Suprapubic skin (tissue), 4 donors: ENCODE results near the gene WDR33. TPM values are rescaled to one million over a fixed set of nuclear protein-coding genes. Genes with fewer than 3 reads are reported as not detected.
"Not testable (repeated sequence)": the region's sequence is repeated elsewhere in the genome, so short reads cannot be mapped to it uniquely, and the experiment has no call there.

Experiments used
- DNase-seq, 2 donors: peaks; one replicate each; pipeline ENCODE4 v3.0.0-alpha.2; 2019; ENCODE audit warnings: low spot score in 2 of 2
- H3K27ac ChIP-seq: fragments of 200-600 bp; sonication (generic); one replicate; pipeline ENCODE4 v1.5.1; 2019
- H3K27me3 ChIP-seq: fragments of 200-600 bp; sonication (generic); one replicate; pipeline ENCODE4 v1.5.1; 2019
- H3K36me3 ChIP-seq: fragments of 200-600 bp; sonication (generic); one replicate; pipeline ENCODE4 v1.5.1; 2019
- H3K4me1 ChIP-seq: fragments of 200-600 bp; sonication (generic); one replicate; pipeline ENCODE4 v1.5.1; 2019
- H3K4me3 ChIP-seq: fragments of 200-600 bp; sonication (generic); one replicate; pipeline ENCODE4 v1.5.1; 2019; ENCODE audit warnings: mild to moderate bottlenecking
- H3K9me3 ChIP-seq: fragments of 200-600 bp; sonication (generic); one replicate; pipeline ENCODE4 v1.5.1; 2019
- CTCF ChIP-seq, 2 donors: fragments of 200-600 bp in 1 of 2; fragments of 450-650 bp in 1 of 2; sonication (generic) in 1 of 2; IDR thresholded peaks; one replicate each; pipeline ENCODE4 v1.5.1; 2016 to 2019; ENCODE audit warnings: antibody characterized with exemption in 2 of 2, mild to moderate bottlenecking in 1 of 2, moderate library complexity in 1 of 2
- EP300 ChIP-seq: sonication (generic); formaldehyde crosslinking; IDR thresholded peaks from one replicate; pipeline ENCODE4 v1.6.1; 2017; ENCODE audit warnings: antibody characterized with exemption
- POLR2A ChIP-seq, 2 donors: fragments of 450-650 bp; IDR thresholded peaks; one replicate each; pipeline ENCODE4 v1.6.1; 2017; ENCODE audit warnings: antibody characterized with exemption in 2 of 2, mild to moderate bottlenecking in 2 of 2, moderate library complexity in 2 of 2
- POLR2AphosphoS5 ChIP-seq, 3 donors: sonication (generic); formaldehyde crosslinking; IDR thresholded peaks; one replicate each; pipeline ENCODE4 v1.6.1; 2017; ENCODE audit warnings: antibody characterized with exemption in 3 of 3
- WGBS: methylation state at CpG from one replicate; pipeline ENCODE4 v1.1.5; 2018; 5-methylcytosine and 5-hydroxymethylcytosine counted together
- total RNA-seq, 4 donors: library from RNA; depleted of rRNA; stranded (reverse); fragments of >200 nt; gene quantifications; one replicate each; pipeline ENCODE4 v1.1.0, GENCODE V29; 2016

WDR33 gene
- total RNA-seq, 4 donors from 2014 or later: 31.9 to 85.8 (median 44.1) TPM

GRCh38 chr2:127796389-127796788, 14.6 kb downstream of the WDR33 start:
- Histone ChIP-seq H3K27me3 (no peaks in the 10 kb centered on the region), H3K4me1 (peaks cover 4% of the 10 kb centered on the region), H3K9me3 (no peaks in the 10 kb centered on the region), H3K36me3 (peaks cover 5% of the 10 kb centered on the region), H3K27ac (no peak overlapping the region), H3K4me3 (no peak overlapping the region)
- no peak for TF ChIP-seq EP300
- WGBS: 85% methylated on average over 2 of the region's 2 CpGs
- DNase-seq: no peak

- not testable (repeated sequence) for H3K4me1 ChIP-seq, H3K9me3 ChIP-seq, H3K4me3 ChIP-seq, H3K27me3 ChIP-seq, DNase-seq, H3K27ac ChIP-seq, H3K36me3 ChIP-seq
- WGBS: 97% methylated on average over 6 of the region's 6 CpGs
These were observed 16.1 kb downstream of the WDR33 start for GRCh38 chr2:127794901-127795300.

GRCh38 chr2:127792805-127793204, 18.2 kb downstream of the WDR33 start:
- Histone ChIP-seq H3K27me3 (no peaks in the 10 kb centered on the region), H3K36me3 (no peaks in the 10 kb centered on the region), H3K27ac (no peak overlapping the region), H3K9me3 (no peaks in the 10 kb centered on the region), H3K4me1 (no peaks in the 10 kb centered on the region), H3K4me3 (no peak overlapping the region)
- TF ChIP-seq CTCF (IDR thresholded peaks at IDR 0.05): no peak
- TF ChIP-seq POLR2AphosphoS5 (IDR thresholded peaks at IDR 0.05): no peak
- no peak for TF ChIP-seq POLR2A (IDR thresholded peaks at IDR 0.05)
- no peak for TF ChIP-seq EP300
- no peak for DNase-seq
- WGBS: 86% methylated on average over 4 of the region's 4 CpGs

- Histone ChIP-seq H3K36me3 (no peaks in the 10 kb centered on the region), H3K4me3 (no peak overlapping the region), H3K4me1 (no peaks in the 10 kb centered on the region), H3K27ac (no peak overlapping the region), H3K9me3 (no peaks in the 10 kb centered on the region), H3K27me3 (no peaks in the 10 kb centered on the region)
- WGBS: 89% methylated on average over 8 of the region's 8 CpGs
- no peak for DNase-seq
- TF ChIP-seq POLR2A (IDR thresholded peaks at IDR 0.05) (no peak), EP300 (no peak), CTCF (IDR thresholded peaks at IDR 0.05) (no peak)
These were observed 20.1 kb downstream of the WDR33 start for GRCh38 chr2:127790694-127791529.

GRCh38 chr2:127786048-127786809, 24.7 kb downstream of the WDR33 start:
- no peak for DNase-seq
- TF ChIP-seq CTCF (IDR thresholded peaks at IDR 0.05): no peak
- TF ChIP-seq POLR2A (IDR thresholded peaks at IDR 0.05): no peak
- TF ChIP-seq EP300: no peak
- no peak for TF ChIP-seq POLR2AphosphoS5 (IDR thresholded peaks at IDR 0.05)
- Histone ChIP-seq H3K27ac (no peak overlapping the region), H3K9me3 (no peaks in the 10 kb centered on the region), H3K27me3 (no peaks in the 10 kb centered on the region), H3K4me3 (no peak overlapping the region), H3K4me1 (peaks cover 4% of the 10 kb centered on the region), H3K36me3 (no peaks in the 10 kb centered on the region)
- 100% methylated on average over 6 of the region's 6 CpGs for WGBS

- Histone ChIP-seq H3K36me3 (no peaks in the 10 kb centered on the region), H3K27ac (no peak overlapping the region), H3K27me3 (no peaks in the 10 kb centered on the region), H3K4me3 (no peak overlapping the region), H3K9me3 (no peaks in the 10 kb centered on the region), H3K4me1 (peaks cover 4% of the 10 kb centered on the region)
- WGBS: 63% methylated on average over 2 of the region's 2 CpGs
- no peak for DNase-seq
- TF ChIP-seq EP300 (no peak), POLR2AphosphoS5 (IDR thresholded peaks at IDR 0.05) (no peak), CTCF (IDR thresholded peaks at IDR 0.05) (no peak), POLR2A (IDR thresholded peaks at IDR 0.05) (no peak)
These were observed 25.9 kb downstream of the WDR33 start for GRCh38 chr2:127784965-127785518.
